Putamen (tissue), 1 donor: ENCODE results near the gene EFCAB8.
"Not testable (repeated sequence)": the region's sequence is repeated elsewhere in the genome, so short reads cannot be mapped to it uniquely, and the experiment has no call there.

Experiments
- DNase-seq: peaks from one replicate; pipeline ENCODE4 v3.0.0-alpha.2; 2016; ENCODE audit warnings: low spot score

The EFCAB8 gene

DNA sequence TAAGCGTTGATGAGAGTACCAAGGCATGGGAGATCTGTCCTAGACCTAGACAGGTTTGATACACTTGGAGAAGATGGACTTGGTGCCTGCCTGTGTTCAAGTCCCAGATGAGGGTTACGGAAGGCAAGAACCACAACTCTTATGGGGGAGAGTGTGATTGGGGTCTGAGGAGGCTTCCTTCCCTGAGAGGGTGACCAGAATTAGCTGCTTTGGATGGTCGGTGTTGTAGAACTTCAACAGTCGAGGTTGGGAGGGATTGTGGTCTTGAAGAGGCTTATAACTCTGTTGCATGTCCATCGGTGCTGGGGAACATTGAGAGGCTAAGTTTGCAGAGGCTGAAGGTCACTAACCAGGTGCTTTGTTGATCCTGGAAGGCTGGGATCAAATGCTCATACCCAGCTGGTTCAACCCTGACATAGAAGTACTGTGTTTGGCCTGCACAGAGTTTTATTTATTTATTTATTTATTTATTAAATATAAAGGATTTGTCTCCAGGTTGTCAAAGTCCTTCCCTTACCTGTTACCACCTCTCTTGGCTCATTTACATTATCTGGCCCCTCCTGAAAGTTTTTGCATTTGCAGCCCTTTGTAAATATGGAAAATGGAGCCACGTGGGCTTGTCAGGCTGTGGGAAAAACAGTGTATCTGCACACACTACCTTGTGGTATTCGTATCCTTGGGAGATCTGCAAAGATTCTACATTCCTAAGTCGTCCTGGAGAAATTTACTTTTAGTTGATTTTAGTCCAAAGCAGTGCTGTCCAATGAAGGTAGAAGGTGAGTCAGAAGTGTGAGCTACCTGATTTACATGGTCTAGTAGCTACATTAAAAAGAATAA, 15.8 kb upstream of the EFCAB8 start:
- no peak for DNase-seq

DNA sequence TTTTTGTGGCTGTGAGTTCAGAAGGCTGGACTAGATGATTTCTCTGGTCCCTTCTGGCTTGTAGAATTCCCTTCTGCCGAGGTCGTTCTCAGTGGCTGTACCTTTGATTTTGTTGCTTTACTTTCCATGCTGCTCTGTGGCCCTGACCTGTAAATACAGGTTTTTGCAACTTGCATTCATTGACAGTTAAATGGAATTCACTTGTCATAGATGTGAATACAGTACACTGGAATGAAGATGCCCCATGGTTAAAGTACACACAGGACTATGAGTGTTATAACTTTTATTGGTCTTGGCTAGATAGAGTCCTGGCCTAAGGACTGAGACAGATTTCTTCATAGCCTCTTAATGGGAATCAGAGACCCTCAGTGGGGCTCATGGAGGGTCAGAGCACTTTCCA, 12.9 kb upstream of the EFCAB8 start:
- no peak for DNase-seq

DNA sequence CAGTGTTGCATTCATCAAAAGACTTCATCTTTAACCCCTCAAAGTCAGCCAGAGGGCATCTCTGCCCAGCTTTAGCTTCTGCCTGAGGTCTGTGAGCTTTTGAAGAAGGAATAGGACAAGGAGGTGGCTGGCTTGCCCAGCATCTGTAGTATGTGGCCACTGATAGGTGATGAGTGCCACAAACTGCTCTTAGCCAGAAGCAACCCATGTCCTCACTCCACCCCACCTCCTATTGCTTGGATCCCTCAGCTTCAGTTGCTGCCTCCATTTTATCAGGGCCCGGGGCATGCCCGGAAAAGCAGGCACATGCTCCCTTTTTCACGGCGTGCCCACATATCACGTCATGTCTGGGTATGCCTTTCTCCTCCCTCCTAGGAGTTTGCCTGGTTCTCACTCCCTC, 11.9 kb upstream of the EFCAB8 start:
- no peak for DNase-seq

DNA sequence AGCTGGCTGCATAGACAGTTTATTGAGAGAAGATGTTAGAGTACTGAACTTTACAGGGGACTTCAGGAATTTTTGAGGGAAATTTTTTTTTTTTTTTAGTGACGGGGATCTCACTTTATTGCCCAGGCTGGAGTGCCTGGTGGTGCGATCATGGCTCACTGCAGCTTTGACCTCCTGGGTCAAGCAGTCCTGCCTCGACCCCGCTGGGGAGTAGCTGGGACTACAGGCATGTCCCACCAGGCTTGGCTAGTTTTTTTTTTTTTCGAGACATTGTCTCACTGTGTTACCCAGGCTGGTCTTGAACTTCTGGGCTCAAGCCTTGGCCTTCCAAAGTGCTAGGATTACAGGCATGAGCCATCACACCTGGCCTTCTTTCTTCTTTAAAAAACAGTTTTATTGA, 10.8 kb upstream of the EFCAB8 start:
- DNase-seq, result no peak

DNA sequence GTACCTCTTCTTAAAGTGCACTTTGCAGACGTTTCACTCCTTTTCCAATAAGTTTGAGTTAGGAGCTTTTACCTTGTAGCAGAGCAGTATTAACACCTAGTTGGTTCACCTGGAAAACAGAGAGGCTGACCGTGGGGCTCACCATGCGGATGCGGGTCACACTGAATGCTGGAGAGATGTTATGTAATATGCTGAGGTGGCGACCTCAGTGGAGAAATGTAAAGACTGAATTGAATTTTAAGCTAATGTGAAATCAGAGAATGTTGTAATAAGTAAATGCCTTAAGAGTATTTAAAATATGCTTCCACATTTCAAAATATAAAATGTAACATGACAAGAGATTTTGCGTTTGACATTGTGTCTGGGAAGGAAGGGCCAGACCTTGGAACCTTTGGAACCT, 9.9 kb upstream of the EFCAB8 start:
- DNase-seq, result no peak

DNA sequence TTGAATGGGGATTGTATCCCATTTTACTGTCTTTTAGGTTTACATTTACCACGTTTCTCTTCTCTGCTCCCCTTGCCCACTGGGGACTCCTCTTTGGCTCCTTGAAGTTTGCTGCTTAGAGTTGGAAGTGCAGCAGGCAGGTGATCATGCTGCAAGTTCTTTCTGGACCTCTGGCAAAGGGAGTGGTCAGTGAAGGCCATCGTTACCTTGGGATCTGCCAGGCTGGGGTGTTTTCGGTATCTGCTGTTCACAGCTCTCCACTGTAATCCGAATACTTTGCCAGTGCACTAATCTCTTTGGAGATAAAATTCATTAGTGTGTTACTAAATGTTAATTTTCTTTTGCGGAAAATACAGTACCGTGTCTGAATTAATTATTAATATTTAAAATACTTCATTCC, 9.1 kb upstream of the EFCAB8 start:
- DNase-seq, result no peak

DNA sequence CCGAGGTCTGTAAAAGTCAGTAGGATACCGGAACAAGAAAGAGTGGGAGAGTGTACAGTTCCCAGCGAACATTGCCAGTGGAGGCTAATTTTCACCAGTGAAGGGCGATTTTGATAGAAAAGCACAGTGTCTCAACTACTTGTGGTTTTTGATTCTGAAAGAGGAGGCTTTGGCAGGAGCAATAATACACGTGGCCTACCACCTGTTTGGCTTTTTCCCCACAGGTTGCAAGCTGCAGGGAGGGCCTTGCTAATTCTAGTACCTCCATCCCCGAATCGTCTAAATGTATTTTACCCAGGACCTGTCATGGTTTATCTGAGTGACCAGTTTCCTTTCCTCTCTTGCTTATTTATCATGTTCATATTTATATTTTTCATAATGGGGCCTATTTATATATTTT, 3.3 kb upstream of the EFCAB8 start:
- no peak for DNase-seq

DNA sequence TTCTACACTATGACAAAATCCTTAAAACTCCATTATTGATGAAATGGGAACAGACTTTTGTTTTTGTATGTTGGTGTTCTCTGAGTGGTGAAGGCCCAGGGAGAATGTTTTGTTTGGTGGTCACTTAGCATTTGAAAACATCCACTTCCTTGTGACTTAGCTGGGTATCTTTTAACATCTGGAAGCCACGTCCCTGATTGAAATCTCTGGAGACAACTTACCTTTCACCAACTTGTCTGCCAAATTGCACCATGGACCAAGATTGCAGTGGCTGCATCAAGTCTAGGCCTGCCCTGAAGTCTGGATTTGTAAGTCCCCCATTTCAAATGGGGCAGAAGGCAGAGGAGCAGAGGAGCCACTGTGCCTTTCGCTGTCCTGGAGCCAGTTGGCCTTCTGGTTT, 534 bp upstream of the EFCAB8 start:
- no peak for DNase-seq

DNA sequence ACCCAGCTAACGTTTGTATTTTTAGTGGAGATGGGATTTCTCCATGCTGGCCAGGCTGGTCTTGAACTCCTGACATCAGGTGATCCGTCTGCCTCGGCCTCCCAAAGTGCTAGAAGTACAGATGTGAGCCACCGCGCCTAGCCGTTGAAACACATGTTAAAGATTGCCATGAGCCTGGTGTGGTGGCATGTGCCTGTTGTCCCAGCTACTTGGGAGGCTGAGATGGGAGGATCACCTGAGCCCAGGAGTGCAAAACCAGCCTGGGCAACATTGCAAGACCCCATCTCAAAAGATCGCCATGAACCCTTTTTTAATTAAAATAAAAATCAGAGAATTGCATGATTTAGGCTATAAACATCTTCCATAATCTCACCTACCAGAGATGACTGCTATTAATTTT, 2.7 kb downstream of the EFCAB8 start:
- no peak for DNase-seq

DNA sequence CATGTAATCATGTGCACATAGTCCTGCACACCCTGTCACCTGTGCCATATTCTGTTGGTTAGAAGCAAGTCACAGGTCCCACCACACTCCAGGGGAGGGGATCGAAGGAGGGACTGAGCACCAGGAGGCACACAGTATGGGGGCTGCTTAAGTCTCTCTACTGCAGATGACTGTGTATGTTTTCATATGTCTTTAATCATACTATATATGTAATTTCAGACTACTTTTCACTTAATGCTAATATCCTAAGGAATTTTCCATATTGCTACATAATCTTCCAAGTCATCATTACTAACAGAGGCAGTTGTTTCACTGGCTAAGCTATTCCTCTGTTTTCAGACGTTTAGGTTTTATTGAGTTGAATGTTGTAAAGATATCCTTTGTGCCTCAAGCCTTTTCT, 10.8 kb downstream of the EFCAB8 start:
- no peak for DNase-seq

DNA sequence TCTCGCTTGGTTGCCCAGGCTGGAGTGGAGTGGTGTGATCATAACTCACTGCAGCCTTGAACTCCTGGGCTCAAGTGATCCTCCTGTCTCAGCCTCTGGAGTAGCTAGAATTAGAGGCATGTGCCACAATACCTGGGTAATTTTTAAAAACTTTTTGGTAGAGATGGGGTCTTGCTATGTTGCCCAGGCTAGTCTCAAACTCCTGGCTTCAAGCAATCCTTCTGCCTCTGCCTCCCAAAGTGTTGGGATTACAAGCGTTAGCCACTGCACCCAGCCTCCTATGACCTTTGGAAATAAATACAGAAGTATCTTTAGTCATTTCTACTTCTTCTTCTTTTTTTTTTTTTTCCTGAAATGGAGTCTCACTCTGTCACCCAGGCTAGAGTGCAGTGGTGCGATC, 11.8 kb downstream of the EFCAB8 start:
- not testable (repeated sequence) for DNase-seq

DNA sequence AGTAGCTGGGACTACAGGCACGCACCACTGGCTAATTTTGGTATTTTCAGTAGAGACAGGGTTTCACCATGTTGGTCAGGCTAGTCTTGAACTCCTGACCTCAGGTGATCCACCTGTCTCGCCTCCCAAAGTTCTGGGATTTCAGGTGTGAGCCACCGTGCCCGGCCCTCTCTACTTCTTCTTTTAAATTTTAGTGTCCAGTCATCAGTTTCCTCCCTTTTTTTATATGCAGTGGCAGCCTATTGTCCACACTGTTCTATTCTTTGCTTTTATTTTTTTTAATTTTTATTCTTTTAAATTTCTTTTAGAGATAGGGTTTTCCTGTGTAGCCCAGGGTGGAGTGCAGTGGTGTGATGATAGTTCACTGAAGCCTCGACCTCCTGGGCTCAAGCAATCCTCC, 12.3 kb downstream of the EFCAB8 start:
- no peak for DNase-seq

DNA sequence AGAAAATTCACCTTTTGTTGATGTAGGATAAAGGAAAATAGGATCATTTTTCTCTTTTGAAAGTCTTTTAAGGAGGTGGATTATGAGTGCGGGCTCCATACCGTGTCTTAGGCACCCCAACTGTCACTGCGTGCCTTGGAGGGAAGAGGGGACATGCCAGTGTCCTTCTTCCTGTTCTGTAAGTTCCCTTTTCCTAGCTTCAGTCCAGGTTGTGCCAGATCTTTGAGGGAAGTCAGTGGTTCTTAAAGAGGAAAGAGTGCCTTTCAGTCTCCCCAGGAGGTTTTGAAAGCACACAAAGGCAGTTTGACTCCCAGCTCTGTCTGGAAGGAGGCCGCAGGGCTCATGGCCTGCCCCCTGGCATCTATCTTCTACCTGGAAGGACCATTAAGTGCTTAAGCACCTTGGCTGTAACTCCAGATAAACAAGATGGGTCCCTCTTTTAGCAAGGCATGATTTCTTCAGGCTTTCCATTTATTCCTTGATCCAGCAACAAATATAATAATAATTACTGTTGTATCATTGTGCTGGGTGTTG, 13.0 kb downstream of the EFCAB8 start:
- no peak for DNase-seq

DNA sequence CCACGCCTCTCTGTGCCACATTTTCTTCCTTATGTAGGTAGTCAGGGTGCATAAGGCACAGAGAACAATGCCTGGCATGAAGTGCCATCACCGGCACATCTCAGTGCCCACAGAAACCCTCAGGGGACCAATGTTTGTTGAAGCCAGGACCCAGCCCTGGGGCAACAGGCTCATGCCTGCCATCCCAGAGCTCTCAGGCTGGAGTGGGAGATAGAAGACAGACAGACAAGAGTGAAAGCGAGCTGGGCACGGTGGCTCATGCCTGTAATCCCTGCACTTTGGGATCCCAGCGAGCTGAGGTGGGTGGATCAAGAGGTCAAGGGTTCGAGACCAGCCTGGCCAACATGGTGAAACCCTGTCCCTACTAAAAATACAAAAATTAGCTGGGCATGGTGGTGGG, 13.5 kb downstream of the EFCAB8 start:
- no peak for DNase-seq

DNA sequence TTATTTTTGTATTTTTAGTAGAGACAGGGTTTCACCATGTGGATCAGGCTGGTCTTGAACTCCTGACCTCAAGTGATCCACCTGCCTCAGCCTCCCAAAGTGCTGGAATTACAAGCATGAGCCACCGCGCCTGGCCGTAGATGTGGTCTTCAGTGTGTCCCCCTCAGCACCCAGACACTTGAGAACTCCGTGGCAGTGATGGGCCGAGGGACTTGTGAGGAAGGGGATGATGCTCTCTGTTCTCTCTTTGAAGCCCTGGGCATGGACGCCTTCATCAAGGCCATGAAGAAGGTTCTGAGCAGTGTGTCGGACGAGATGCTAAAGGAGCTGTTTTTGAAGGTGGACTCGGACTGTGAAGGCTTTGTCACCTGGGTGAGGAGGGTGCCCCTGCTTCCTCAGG, 16.9 kb downstream of the EFCAB8 start:
- no peak for DNase-seq

DNA sequence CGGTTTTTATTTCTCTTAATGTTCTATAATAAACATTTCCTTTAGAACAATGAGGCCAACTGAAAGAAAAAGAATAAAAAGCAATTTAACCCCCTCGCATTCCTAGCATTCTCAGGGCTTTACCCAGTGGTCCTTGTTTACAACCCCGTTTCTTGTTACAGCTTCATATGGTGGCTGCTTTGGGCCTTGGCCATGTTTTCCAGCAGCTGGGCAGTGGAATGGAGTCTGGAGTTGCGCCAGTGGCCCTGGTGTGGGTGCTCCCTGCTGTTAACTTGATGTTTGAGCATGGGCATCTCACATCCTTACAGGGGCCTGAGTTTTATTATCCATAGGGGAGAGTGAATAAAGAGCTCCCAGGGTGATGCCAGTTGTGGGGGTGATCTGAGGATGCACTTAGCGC, 18.8 kb downstream of the EFCAB8 start:
- no peak for DNase-seq

DNA sequence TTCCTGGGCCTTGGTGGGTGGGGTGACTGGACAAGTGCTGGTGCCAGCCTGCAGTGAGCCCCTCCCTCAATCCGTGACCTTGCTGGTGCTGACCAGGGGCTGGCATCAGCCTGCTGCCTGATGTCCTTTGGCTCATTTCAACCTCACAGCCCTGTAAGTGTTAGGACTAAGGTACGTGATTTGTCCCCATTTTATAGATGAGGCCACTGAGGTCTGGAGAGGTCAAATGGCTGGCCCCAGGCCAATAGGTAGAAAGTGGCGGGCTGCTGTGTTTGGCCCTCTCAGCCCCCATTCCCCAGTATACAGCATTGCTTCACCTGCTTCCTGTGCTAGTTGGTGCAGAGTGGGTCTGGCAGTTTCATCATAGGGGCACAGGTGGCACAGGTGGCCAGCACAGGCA, 20.1 kb downstream of the EFCAB8 start:
- DNase-seq, result no peak

DNA sequence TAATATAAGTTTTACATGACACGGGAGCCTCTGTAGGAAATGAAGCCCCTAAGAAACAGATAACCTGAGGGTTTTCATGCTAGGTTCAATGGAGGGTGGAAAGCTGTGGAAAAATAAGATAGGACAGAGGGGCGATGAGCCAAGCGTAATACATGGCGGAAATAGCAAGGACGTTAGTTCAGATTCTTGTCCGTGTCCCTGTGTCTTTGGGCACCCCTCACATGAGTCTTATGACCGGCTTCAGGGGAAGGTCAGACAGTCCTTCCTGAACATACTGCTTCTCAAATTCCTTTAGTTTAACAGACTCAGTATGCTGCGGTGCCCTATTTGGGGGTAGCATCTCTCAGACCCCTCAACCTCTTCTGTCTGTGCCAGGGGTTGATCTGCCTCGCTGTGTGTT, 20.8 kb downstream of the EFCAB8 start:
- DNase-seq, result no peak

DNA sequence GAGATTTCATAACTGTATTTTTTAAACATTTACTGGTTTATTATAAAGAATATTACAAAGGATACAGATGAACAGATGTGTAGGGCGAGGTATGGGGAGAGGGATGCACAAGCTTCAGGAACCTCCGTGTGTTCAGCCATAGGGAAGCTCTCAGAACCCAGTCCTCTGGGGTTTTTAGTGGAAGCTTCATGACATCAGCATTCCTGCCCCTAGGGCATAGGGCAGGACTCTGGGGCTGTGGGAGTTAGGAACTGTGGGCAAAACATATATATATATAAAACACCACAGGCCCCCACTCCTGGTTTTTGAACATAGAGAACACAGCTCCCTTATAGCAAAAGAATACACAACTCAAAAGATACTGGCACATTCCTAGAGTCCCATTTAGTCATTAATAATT, 21.9 kb downstream of the EFCAB8 start:
- DNase-seq, result no peak

DNA sequence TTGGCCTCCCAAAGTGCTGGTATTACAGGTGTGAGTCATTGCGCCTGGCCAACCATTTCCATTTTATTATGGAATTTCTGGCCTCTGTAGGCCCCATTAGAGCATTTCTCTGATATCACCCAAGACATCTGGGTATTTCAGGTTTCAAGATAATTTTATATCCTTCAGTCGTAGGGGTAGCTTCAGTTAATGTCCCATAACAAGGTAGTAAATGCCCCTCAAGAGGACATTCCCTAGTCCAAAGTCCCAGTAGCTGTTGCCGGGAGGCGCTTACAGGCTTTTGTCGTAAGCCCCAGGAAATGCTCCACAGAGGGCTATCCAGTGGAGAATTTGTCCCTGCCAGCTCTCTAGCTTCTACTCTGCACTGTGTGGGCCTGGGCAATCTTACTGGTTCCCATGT, 24.4 kb downstream of the EFCAB8 start:
- no peak for DNase-seq

DNA sequence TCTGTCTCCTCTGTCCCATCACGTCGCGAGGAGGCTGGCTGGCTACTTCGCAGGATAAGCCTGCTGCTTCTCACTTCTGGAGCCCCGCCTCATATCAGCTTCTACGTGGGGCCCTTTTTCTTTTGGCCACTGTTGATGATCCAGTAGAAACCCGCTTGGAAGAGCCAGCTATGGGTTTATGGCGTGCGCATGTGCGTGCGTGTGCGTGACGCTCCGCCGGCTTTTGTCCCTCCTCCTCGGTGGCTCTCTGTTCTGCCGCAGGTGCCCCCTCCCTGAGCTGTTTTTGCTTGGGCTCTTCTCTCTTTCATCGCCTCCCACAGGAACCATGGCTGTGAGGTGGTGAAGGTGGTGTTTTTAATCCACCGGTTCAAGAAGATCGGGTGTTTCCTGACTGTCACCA, 26.5 kb downstream of the EFCAB8 start:
- DNase-seq, result no peak

DNA sequence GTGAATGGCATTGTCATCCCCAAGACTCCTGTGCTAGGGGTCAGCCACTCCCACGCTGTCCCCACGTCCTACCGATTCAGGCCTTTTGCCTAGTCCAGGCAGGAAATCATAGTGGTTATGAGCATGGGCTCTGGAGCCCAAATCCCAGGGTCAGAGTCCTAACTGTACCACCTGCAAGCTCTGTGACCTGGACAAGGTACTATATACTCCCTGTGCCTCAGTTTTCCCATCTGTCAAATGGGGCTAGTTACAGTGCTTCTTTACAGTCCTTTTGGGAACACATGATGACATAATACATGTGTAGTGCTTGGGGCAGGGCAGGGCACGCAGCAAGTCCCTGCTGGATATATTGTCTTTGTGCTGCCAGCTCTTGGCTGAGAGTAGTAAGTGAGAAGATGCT, 27.2 kb downstream of the EFCAB8 start:
- DNase-seq, result no peak

DNA sequence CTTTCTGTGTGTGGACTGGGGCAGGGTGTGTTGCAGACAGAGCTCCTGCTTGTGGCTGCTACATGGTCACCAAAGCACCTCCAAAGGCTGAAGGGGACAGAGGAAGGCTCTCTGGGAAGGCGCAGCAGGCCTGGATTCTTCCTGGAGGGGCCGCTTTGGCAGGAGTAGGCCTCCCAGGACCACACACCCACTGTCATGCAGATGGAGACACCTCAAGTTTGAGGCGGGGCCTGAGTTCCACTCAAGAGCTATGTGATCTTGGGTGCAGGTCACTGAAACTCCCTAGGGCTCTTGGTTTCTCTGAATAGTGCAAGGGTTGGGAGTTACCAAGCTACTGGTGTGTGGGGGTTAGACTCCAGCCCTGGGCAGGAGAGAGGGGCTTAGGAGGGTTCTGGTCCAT, 27.9 kb downstream of the EFCAB8 start:
- DNase-seq, result no peak

DNA sequence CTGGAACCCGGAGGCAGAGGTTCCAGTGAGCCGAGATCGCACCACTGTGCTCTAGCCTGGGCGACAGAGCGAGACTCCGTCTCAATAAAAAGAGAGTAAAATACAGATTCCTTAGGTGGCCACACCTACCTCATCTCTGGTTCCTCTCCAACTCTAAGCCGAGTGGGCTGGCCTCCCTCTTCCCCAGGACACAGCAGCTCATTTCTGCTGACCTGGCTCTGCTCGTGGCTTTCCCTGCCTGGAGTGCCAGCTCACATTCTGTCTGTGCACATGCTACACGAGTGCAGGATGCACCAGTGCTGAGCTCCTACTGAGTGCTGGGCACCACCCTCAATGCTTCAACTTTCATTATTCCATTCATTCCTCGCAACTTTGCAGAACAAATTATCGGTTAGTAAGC, 28.8 kb downstream of the EFCAB8 start:
- DNase-seq, result no peak
